IPS-NIHi11 (cell line): ENCODE measurements around the gene PBLD.
"Not testable (repeated sequence)": the region's sequence is repeated elsewhere in the genome, so short reads cannot be mapped to it uniquely, and the experiment has no call there.

ENCODE experiments used
- DNase-seq: peaks from one replicate; pipeline ENCODE4 v3.0.0; 2012; ENCODE audit warnings: mixed read lengths, low spot score

Gene PBLD

DNA sequence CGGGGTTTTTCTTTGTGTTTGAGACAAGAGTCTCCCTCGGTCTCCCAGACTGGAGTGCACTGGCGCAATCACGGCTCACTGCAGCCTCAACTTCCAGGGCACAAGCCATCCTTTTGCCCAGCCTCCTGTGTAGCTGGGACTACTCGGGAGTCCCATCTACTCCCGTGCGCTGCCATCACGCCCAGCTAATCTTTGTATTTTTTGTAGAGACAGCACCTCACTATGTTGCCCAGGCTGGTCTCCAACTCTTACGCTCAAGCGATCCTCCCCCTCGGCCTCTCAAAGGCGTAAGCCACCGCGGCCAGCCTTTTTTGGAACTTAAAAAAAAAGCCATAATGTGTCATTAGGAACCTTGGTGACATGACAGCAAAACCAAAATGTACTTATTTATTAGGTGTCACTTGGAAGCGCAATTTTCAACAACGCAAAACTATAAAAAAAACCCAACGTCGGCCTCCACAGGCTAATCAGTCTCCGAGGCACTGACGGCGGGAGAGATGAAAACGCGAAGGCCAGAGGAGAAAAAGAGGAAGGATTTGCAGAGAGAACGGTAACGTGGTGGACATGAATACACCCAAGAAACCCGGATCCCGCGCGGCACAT, 1.8 kb downstream of the PBLD start:
- no peak for DNase-seq

DNA sequence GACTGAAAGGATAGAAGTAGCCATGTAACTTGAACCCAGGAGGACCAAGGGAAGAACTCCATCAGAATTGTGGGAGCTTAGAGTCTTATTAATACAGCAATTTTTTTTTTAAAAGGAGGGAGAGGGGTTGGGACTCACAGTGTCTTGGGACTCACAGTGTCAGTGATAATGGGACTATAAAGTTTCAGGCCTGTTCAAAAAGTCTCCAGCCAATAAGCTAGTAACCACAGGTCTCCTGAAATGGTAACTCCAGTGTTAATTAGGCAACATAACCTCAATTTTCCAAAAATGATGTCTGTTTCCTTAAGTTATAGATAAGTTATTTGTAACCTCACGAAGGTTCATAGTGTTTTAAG, 3.2 kb downstream of the PBLD start:
- no peak for DNase-seq

DNA sequence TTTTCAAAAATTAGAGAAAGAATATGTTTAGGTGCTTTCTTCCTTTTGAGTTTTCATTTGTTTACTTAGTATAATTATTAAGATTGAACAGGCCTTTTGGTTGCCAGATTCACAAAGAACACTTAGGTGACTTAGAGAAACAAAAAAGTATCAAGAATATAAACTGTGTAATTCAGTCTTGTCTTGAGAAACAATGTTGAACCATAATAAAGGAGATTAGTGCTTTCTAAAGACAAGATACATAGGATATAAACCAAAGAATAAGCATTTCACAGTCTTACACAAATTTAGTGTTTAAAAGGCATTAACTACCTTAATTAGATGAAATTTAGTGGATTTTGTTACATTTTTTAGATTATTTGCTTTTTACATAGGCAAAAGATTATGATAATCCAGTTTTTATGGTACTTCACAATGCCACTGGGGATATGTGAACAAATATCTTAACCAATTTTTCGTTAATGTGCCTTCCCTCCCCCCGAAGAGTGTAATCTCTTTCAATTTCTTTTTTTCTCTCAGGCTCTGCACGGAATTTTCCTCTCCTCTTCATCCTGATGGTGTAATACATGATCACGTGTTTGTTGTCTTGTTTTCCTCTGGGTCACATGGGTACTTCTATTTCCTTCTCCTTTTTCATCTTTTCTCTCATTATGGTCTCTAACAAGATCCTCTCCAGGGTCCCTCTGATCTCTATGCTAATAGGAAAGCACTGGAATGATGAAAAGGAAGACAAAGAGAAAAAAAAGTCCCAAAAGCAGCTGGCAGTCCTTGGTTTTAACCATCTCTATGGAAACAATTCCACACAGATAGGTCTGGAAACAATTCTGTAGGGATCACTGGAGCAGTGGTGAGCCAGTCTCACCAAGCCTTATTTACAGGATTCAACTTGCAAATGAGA, 4.6 kb downstream of the PBLD start:
- peak; percentile 45 for DNase-seq

DNA sequence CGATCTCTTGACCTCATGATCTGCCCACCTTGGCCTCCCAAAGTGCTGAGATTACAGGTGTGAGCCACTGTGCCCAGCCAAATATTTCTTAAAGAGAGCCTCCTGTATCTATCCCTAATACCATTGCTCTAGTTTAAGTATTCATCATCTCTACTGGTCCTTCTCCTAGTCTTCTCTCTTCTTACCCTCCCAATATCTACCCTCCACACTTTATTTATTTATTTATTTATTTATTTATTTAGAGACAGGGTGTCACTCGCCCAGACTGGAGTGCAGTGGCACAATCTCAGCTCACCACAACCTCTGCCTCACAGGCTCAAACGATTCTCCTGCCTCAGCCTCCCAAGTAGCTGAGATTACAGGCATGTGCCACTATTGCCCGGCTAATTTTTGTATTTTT, 8.3 kb downstream of the PBLD start:
- DNase-seq = not testable (repeated sequence)

DNA sequence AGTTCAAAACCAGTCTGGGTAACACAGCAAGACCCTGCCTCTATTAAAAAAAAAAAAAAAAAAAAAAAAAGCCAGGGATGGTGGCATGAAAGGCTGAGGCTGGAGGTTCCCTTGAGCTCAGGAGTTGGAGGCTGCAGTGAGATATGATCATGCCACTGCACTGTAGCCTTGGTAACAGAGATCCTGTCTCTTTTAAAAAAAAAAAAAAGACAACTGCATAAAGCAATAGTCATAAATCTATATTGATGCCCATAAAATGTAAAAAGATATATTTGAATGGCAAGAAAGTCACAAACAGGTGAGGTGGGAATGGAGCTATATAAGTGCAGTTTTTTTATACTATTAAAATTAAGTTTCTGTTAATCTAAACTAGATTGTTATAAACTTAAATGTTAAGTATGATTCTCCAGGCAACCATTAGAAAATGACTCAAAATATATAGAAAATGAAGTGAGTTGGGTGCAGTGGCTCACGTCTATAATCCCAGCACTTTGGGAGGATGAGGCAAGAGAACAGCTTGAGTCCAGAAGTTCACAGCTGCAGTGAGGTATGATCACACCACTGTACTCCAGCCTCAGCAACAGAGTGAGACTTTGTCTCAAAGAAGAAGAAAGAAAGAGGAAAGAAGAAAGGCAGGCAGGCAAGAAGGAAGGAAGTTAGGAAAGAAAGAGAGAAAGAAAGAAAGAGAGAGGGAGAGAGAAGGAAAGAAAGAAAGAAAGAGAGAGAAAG, 14.2 kb downstream of the PBLD start:
- DNase-seq = no peak

DNA sequence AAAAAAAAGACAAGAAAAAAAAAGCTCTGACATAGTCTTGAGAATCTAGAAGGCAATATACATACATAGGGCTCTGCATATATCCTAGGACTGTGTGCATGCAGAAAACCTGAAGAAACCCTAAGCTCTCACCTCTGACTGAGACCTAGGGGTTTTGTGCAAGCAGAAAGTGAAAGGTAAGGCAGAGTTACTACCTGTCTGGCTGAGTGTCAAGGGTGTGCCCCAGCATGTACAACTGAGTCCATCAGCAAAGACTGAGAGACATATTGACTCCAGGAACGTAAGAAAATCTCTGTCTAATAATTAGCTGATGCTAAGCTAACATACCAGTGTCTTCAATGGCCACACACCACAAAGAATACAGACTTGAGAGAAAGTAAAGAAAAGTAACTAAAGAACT, 17.1 kb downstream of the PBLD start:
- DNase-seq = no peak

DNA sequence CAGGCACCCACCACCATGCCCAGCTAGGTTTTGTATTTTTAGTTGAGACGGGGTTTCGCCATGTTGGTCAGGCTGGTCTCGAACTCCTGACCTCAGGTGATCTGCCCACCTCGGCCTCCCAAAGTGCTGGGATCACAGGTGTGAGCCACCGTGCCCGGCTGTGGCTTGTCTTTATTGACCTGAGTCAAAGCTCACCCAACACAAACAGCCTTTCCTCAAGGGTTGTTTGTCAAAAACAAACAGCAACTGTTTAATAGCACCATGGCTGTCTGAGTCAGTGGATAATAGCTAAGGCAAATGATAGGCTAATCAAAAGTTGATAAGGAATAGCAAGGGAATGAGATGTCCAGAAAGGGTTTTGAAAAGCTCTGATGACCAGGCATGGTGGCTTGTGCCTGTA, 17.8 kb downstream of the PBLD start:
- not testable (repeated sequence) for DNase-seq

DNA sequence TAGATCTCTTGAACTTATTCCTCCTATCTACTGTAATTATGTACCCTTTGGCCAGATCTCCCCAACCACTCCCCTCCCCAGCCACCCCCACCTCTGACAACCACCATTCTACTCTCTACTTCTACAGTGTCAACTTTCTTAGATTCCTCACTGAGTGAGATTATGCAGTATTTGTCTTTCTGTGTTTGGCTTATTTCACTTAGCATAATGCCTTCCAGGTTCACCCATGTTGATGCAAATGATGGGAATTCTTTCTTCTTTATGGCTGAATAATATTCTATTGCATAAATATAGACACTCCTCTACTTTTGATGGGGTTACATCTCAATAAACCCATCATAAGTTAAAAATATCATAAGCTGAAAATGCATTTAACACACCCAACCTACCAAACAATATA, 22.2 kb downstream of the PBLD start:
- no peak for DNase-seq

DNA sequence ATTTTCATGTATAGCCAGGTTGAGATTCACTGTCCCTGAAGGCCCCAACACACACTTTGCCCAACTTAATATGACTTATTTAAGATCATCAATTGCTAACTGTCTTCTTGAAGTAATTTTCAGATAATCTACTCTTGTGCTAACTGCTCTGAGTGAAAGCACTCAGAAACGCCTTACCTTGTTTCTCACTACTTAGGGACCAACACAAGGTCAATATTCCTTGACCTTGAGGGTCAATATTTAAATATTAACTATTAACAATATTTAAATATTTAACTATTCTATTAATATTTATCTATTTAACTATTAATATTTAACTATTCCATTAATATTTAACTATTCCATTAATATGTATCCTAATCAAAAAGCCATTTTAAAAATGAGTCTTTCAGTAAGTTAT, 26.9 kb downstream of the PBLD start:
- DNase-seq = no peak

DNA sequence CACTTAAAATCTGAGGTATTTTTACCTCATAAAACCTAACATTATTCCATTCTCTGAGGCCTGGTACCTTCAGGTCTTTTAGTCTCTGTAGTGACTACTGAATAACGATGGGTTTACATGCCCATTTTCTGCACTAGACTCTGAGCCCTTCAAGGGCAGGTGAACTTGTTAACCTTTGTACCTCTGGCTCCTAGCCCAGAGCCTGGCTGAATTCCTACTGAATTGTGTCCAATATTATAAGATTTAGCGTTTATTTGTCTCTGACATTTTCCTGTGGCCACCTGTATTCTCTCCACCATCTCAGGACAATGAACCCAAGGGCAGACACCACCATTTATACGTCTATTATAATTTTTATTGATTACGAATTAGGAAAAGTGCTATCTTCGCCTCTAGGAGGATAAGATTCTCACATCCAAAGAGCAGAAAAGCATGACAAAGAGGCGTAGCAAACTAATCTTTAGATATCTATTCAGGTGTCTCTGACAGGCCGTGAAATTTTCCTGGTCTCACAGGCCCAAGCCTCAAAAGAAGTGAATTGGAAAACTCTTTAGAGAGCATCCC, 28.8 kb downstream of the PBLD start:
- DNase-seq = no peak

DNA sequence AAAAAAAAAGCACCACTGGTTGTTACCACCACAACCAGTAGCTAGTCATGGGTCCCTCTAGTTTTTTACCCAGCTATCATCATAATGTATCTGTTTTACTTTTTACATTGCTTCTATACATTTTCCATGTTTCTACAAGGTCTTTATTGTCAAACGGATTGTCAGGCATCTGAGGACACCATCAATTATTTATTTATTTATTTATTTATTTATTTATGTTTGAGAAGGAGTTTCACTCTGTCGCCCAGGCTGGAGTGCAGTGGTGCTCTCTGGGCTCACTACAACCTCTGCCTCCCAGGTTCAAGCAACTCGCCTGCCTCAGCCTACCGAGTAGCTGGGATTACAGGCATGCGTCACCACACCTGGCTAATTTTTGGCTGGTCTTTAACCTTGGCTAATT, 29.9 kb downstream of the PBLD start:
- DNase-seq = no peak

DNA sequence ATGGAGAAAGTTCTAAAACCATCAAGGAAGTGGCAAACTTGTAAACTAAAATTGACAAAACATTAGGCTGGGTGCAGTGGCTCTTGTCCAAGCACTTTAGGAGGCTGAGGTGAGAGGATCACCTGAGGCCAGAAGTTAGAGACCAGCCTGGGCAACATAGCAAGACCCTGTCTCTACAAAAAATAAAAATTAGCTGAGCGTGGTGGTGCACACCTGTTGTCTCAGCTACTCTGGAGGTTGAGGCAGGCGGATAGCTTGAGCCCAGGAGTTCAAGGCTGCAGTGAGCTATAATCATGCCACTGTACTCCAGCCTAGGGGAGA, 30.3 kb downstream of the PBLD start:
- no peak for DNase-seq

DNA sequence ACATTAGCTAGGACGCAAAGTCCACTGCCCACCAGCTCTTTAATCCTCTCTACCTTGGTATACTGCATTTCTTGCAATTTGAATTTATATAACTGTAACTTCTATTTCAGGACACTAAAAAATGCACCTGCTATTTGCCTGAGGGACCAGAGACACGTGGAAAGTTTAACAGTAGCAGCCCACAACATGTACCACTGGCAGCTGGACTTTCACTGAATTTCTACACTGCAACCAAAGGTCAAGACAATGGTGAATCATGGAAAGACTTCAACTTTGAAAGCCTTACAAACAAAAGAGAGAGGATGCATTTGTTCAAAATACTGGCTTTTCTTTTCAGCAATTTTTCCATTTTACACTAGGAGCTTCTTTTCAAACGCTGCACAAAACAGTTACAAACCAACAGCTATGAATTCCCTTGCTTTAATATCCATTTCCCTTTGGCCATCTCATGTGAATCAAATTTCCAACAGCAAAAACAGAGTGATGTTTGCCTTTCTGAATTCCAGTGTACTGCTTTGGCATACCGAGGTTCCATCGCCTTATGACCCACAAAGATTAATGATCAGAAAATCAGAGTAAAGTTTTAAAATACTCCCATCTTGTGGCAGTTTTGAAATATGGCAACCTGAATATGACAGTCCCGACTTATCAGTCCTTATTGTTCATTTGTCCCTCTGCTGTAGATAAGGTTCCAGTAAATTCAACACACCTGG, 30.8 kb downstream of the PBLD start:
- peak; percentile 28 for DNase-seq

DNA sequence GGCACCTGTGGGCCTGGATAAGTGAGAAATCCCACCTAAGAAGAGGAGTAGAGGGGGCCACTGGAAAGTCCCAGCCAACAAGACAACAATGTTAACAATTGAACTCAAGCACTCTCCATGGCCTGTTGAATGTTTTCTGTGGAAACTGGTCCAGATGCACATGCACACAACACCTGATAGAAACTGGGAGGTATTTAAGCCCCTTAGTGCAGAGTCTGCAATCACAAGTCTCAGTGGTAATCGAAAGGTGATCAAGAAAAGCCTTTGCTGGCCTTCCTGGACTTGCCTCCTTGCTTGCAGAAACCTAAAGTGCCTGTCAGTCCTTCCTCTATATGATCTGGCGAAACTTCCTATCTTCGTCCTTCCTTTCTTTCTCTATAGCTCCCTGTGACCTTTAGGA, 31.4 kb downstream of the PBLD start:
- DNase-seq = no peak

DNA sequence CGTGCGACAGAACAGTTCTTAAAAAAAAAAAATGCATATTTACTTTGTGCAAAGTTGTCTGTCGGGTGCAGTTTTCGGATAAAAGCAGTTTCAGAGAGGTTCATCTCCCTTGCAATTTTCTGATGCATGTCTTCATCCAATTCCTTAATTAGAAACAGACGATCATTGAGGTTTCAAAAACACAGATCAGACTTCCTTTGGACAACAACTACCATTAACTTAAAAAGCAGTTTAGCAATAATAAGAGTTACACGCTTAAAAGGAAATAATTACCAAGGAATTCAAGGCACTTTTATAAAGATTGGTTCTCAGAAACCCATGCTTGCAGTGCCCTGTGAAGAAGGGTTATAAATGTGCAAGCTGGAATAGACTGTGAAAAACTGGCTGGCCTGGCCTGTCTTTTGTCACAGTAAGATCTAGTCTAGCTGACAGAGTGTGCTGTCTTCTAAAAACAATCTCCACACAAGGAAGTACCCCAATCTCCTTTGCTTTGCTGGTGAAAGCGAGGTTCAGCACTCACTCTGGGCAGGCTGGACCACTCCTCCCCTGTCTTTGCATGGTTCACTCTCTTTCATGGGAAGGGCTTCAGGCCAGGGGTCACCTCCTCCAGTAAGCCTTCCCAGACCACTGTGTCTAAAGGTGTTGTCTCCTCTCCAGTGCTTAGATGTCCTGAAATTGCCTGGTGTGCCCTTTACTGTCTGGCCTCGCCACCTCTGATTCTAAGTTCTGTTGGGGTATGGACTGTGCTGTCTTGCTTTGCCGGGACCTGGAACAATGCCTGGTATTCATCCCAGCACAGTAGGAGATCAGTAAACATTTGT, 35.7 kb downstream of the PBLD start:
- no peak for DNase-seq

DNA sequence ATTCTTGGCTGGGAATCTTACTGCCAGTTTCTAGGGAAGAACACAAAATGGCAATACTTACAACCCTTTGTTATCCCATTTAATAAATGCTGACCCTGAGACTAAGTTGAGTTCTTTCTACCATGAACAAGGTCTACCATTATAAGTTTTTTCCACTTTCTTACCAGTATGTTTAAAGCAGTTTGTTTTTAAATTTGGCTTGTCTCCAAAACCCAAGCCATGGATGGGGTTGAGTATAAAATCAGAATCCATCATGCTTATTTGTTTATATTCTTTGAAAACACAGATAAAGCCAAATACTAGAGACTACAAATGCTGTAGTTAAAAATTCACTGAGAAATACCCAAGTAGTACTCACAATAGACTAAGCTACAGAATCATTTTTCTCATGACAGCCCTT, 42.0 kb downstream of the PBLD start:
- DNase-seq = no peak

DNA sequence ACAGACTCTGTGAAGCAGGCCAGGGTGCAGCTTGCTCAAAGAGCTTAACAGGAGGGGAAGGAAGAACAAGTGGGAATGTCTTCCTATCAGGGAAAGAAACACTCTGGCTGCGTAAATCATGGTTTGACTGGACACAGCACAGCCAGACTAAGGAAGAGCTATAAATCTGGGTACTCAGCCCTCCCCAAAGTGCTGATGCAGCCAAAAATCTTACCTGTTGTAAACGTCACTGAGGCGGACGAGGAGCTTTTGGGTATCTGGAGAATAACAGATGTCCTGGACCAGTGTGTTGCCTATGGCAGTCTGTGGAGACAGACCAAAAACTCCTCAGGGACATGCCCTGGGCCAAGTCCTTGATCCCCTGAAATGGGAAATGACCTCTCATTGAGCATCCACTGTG, 44.0 kb downstream of the PBLD start:
- no peak for DNase-seq

DNA sequence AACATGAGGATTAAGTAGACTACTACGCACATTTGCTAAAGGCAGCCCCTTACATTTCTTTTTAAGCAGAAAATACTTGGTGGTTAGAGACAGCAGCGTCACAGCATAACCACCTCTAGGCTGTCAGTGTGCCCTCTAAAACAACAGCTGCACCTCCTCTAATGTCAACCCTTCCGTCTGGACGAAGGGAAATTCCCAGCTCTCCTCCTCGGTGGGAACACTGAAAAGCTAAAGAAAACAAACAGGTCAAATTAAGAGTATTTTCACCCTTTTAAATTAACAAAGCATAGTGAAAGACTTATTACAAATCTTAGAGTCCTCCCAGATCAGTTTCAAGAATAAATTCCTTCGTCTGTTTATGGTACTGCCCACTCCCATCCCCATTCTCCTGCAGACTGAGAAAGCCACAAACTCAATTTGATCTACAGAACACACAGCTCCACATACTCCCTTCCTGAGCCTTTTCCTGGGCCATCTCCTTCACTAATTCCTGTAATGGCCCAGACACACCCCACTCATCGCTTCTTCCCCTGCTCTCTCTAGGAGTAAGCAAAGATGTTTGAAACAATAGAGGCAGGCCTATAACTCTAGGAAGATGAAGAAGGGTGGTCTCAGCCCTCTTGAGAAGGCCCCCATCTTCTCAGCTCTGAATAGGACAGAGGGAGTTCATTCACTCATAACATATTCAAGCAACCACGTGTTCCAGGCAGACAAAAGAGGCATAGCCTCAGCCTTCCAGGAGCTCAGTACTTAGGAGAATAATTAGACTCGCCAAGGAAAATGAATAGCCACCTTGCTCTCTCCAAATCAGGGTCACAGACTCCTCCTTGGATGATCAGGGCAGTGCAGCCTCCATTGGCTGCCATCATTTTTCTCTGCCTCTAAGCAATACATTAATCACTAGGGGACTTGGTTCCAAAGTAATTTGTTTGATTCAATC, 48.4 kb downstream of the PBLD start:
- DNase-seq = no peak

DNA sequence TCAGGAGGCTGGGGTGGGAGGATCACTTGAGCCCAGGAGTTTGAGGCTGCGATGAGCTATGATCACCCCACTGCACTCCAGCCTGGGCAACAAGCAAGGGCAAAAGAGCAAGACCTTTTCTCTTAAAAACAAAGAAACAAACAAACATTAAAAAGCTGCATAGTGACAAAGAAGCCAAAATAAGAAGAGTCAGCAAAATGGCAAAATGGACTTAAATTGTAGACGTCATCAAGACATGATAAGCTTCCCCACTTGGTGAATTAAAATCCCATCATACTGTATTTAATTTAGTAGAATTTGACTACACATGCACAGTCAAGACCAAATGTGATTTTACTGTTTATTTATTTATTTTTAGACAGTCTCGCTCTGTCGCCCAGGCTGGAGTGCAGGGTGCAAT, 52.0 kb downstream of the PBLD start:
- no peak for DNase-seq
